Peyer's patch (tissue), 4 donors: ENCODE data around the gene RASGRP4. TPM values are rescaled to one million over a fixed set of nuclear protein-coding genes. Genes with fewer than 3 reads are reported as not detected.
"Not testable (repeated sequence)": the region's sequence is repeated elsewhere in the genome, so short reads cannot be mapped to it uniquely, and the experiment has no call there.

Experiments used
- DNase-seq, 3 donors: peaks; one replicate each; pipeline ENCODE4 v3.0.0-alpha.2; 2017 to 2019
- H3K27ac ChIP-seq, 4 donors: fragments of 200-600 bp; sonication (generic); one replicate each; pipeline ENCODE4 v1.5.1; 2016 to 2019
- H3K27me3 ChIP-seq, 2 donors: fragments of 200-600 bp; sonication (generic); one replicate each; pipeline ENCODE4 v1.5.1; 2019
- H3K36me3 ChIP-seq, 3 donors: fragments of 200-600 bp; sonication (generic); one replicate each; pipeline ENCODE4 v1.5.1; 2016 to 2019
- H3K4me1 ChIP-seq, 4 donors: fragments of 200-600 bp; sonication (generic); one replicate each; pipeline ENCODE4 v1.5.1; 2016 to 2019
- H3K4me3 ChIP-seq, 4 donors: fragments of 200-600 bp; sonication (generic); 1 replicate in 3 of 4; 2 replicates in 1 of 4; pipeline ENCODE4 v1.5.1; 2016 to 2019; ENCODE audit warnings: mild to moderate bottlenecking in 1 of 4
- H3K9me3 ChIP-seq, 4 donors: fragments of 200-600 bp; sonication (generic); one replicate each; pipeline ENCODE4 v1.5.1; 2016 to 2019; ENCODE audit warnings: mild to moderate bottlenecking in 1 of 4
- CTCF ChIP-seq, 6 experiments: fragments of 450-650 bp in 4 of 6; fragments of 200-600 bp in 2 of 6; sonication (generic) in 1 of 6; IDR thresholded peaks; one replicate each; pipeline ENCODE4 v1.5.1; 2017 to 2019; ENCODE audit warnings: antibody characterized with exemption in 6 of 6, mild to moderate bottlenecking in 3 of 6, moderate library complexity in 1 of 6
- POLR2A ChIP-seq, 2 donors: fragments of 450-650 bp; IDR thresholded peaks; one replicate each; pipeline ENCODE4 v1.5.1; 2017; ENCODE audit warnings: antibody characterized with exemption in 2 of 2, mild to moderate bottlenecking in 2 of 2, moderate library complexity in 2 of 2
- total RNA-seq, 4 donors: library from RNA; depleted of rRNA; stranded (reverse); fragments of >200 nt; gene quantifications; one replicate each; pipeline ENCODE4 v1.1.0, GENCODE V29; 2016

The RASGRP4 gene
- total RNA-seq: 1 to 10 TPM in 2 of 4 donors, under 1 TPM in 2; 0.70 to 9.1 (median 1.7) TPM

- H3K36me3 ChIP-seq: no peaks in the 10 kb centered on the region
- TF ChIP-seq CTCF (IDR thresholded peaks at IDR 0.05) (no peak), POLR2A (IDR thresholded peaks at IDR 0.05) (no peak)
- peak within 1 kb of the TSS in 1 of 4 donors; percentile 34 for H3K4me3 ChIP-seq
- peak in 2 of 3 donors; percentile 44 to 58 for DNase-seq
- peaks cover 0 to 10% (median 0%) of the 10 kb centered on the region in 4 donors for H3K4me1 ChIP-seq
- H3K27ac ChIP-seq: no peak within 1 kb of the TSS
- no peaks in the 10 kb centered on the region for H3K9me3 ChIP-seq
- no peaks in the 10 kb centered on the region for H3K27me3 ChIP-seq
These were observed at the start of gene RASGRP4 for GRCh38 chr19:38425810-38426466. RASGRP4 (minus strand) TSS chr19:38426219; CDS start chr19:38426091, 128 bp downstream.

- no peak for DNase-seq
- no peaks in the 10 kb centered on the region for H3K36me3 ChIP-seq
- TF ChIP-seq CTCF (IDR thresholded peaks at IDR 0.05) (no peak), POLR2A (IDR thresholded peaks at IDR 0.05) (no peak)
- no peak overlapping the region for H3K4me3 ChIP-seq
- H3K27me3 ChIP-seq: no peaks in the 10 kb centered on the region
- no peak overlapping the region for H3K27ac ChIP-seq
- no peaks in the 10 kb centered on the region for H3K9me3 ChIP-seq
- no peaks in the 10 kb centered on the region for H3K4me1 ChIP-seq
These were observed 49.2 kb upstream of the RASGRP4 start for GRCh38 chr19:38475176-38475575.

GRCh38 chr19:38473201-38473600 is 47.2 kb upstream of the RASGRP4 start:
- no peak overlapping the region for H3K4me3 ChIP-seq
- no peaks in the 10 kb centered on the region for H3K36me3 ChIP-seq
- no peaks in the 10 kb centered on the region for H3K27me3 ChIP-seq
- H3K4me1 ChIP-seq: no peaks in the 10 kb centered on the region
- TF ChIP-seq CTCF (IDR thresholded peaks at IDR 0.05): no peak
- no peak for TF ChIP-seq POLR2A (IDR thresholded peaks at IDR 0.05)
- no peak overlapping the region for H3K27ac ChIP-seq
- H3K9me3 ChIP-seq: no peaks in the 10 kb centered on the region
- DNase-seq: no peak

- H3K4me3 ChIP-seq, H3K4me1 ChIP-seq, H3K9me3 ChIP-seq, H3K36me3 ChIP-seq, H3K27ac ChIP-seq, DNase-seq, H3K27me3 ChIP-seq: not testable (repeated sequence)
These were observed 46.7 kb upstream of the RASGRP4 start for GRCh38 chr19:38472725-38473124.

GRCh38 chr19:38470788-38471480 is 44.9 kb upstream of the RASGRP4 start:
- H3K27ac ChIP-seq: no peak overlapping the region
- no peaks in the 10 kb centered on the region for H3K27me3 ChIP-seq
- H3K4me3 ChIP-seq: no peak overlapping the region
- no peaks in the 10 kb centered on the region for H3K9me3 ChIP-seq
- TF ChIP-seq POLR2A (IDR thresholded peaks at IDR 0.05): no peak
- TF ChIP-seq CTCF (IDR thresholded peaks at IDR 0.05): no peak
- DNase-seq: no peak
- H3K4me1 ChIP-seq: no peaks in the 10 kb centered on the region
- no peaks in the 10 kb centered on the region for H3K36me3 ChIP-seq

- Histone ChIP-seq H3K9me3 (no peaks in the 10 kb centered on the region), H3K27me3 (no peaks in the 10 kb centered on the region), H3K4me1 (no peaks in the 10 kb centered on the region), H3K27ac (no peak overlapping the region), H3K36me3 (no peaks in the 10 kb centered on the region), H3K4me3 (no peak overlapping the region)
- DNase-seq: no peak
- TF ChIP-seq CTCF (IDR thresholded peaks at IDR 0.05) (no peak), POLR2A (IDR thresholded peaks at IDR 0.05) (no peak)
These were observed 43.1 kb upstream of the RASGRP4 start for GRCh38 chr19:38469151-38469550.
